ENCODE results near the gene MTA2.

MTA2 gene

GRCh38 chr11:62556875-62557631 lies 44.6 kb downstream of the MTA2 start:
- CTCF ChIA-PET = interaction anchor here (0.6 to 5.2 kb wide), 7 partner anchors 13 to 179 kb away, joined by 3 to 80 read pairs (median 4); no protein-coding TSS in a partner anchor

GRCh38 chr11:62556108-62556874 lies 45.4 kb downstream of the MTA2 start:
- ChIA-PET CTCF (interaction anchor here (0.6 to 5.2 kb wide), 9 partner anchors 10 to 232 kb away, joined by 3 to 80 read pairs (median 8); no protein-coding TSS in a partner anchor), POLR2A (interaction anchor here (0.7 to 5.7 kb wide), 9 partner anchors 10 to 132 kb away, joined by 3 to 53 read pairs (median 5); partner anchors contain the start of genes AHNAK, EEF1G and TUT1)
- no peaks in the 10 kb centered on the region for H3K9me3 ChIP-seq (ENCODE audit: control insufficient read depth, insufficient read depth, low read depth, low read length)
- peak overlapping the region; percentile 53; the same call in 1 of the 2 replicates for H3K27ac ChIP-seq (ENCODE audit: extremely low read depth, low read depth, low read length)
- no peak overlapping the region for H3K4me3 ChIP-seq (ENCODE audit: low read depth, low read length)
- peaks cover 6% of the 10 kb centered on the region; the same call in 1 of the 2 replicates for H3K4me1 ChIP-seq (ENCODE audit: control insufficient read depth, insufficient read depth, low read length)
- peaks cover 9 to 48% of the 10 kb centered on the region in 2 experiments; a peak in 2 of 3 replicates for H3K36me3 ChIP-seq (ENCODE audit: control insufficient read depth in 2 of 2, insufficient read depth in 1 of 2, low read length in 2 of 2)
- TF ChIP-seq, protein P1, sequence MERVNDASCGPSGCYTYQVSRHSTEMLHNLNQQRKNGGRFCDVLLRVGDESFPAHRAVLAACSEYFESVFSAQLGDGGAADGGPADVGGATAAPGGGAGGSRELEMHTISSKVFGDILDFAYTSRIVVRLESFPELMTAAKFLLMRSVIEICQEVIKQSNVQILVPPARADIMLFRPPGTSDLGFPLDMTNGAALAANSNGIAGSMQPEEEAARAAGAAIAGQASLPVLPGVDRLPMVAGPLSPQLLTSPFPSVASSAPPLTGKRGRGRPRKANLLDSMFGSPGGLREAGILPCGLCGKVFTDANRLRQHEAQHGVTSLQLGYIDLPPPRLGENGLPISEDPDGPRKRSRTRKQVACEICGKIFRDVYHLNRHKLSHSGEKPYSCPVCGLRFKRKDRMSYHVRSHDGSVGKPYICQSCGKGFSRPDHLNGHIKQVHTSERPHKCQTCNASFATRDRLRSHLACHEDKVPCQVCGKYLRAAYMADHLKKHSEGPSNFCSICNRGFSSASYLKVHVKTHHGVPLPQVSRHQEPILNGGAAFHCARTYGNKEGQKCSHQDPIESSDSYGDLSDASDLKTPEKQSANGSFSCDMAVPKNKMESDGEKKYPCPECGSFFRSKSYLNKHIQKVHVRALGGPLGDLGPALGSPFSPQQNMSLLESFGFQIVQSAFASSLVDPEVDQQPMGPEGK (tag by site-specific recombination; IDR thresholded peaks at IDR 0.05) = peak; percentile 93
- TF ChIP-seq ZSCAN30 (tag by site-specific recombination; IDR thresholded peaks at IDR 0.05) (0 out of 2 replicates have a peak, but pooled peaks have one; percentile 20), ZIC2 (tag by site-specific recombination; IDR thresholded peaks at IDR 0.05) (peak; percentile 55), ZNF514 (tag by site-specific recombination; IDR thresholded peaks at IDR 0.05) (no peak), ZNF133 (tag by site-specific recombination; IDR thresholded peaks at IDR 0.05) (no peak), GLI2 (tag by site-specific recombination; IDR thresholded peaks at IDR 0.05; ENCODE audit: borderline replicate concordance, low read depth) (no peak), KLF10 (tag by site-specific recombination; IDR thresholded peaks at IDR 0.05) (no peak), PRDM4 (tag by site-specific recombination; IDR thresholded peaks at IDR 0.05) (peak; percentile 59; the same call in 1 of the 2 replicates), ZFP41 (tag by site-specific recombination; IDR thresholded peaks at IDR 0.05; ENCODE audit: borderline replicate concordance) (no peak), ZNF311 (tag by site-specific recombination; IDR thresholded peaks at IDR 0.05; ENCODE audit: borderline replicate concordance) (no peak)

More at GRCh38 chr11:62556875-62557631, 44.6 kb downstream of the MTA2 start:
- POLR2A ChIA-PET = interaction anchor here (0.6 to 5.7 kb wide), 10 partner anchors 9 to 330 kb away, joined by 3 to 53 read pairs (median 6); partner anchors contain the start of genes AHNAK, EEF1G and TUT1
- 0 out of 2 replicates have a peak, but pooled peaks have one; percentile 13 for TF ChIP-seq FEZF1 (tag by site-specific recombination; IDR thresholded peaks at IDR 0.05)
- no peak for TF ChIP-seq ZNF391 (tag by site-specific recombination; IDR thresholded peaks at IDR 0.05; ENCODE audit: borderline replicate concordance, low read depth)
- TF ChIP-seq ZNF600 (tag by site-specific recombination; IDR thresholded peaks at IDR 0.05) = peak; percentile 20; the same call in 1 of the 2 replicates
- TF ChIP-seq, protein P2, sequence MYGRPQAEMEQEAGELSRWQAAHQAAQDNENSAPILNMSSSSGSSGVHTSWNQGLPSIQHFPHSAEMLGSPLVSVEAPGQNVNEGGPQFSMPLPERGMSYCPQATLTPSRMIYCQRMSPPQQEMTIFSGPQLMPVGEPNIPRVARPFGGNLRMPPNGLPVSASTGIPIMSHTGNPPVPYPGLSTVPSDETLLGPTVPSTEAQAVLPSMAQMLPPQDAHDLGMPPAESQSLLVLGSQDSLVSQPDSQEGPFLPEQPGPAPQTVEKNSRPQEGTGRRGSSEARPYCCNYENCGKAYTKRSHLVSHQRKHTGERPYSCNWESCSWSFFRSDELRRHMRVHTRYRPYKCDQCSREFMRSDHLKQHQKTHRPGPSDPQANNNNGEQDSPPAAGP (tag by site-specific recombination; IDR thresholded peaks at IDR 0.05) = no peak
- no peak for TF ChIP-seq ZNF169 (tag by site-specific recombination; IDR thresholded peaks at IDR 0.05)
- TF ChIP-seq IKZF3 (tag by site-specific recombination; IDR thresholded peaks at IDR 0.05) = 0 out of 2 replicates have a peak, but pooled peaks have one; percentile 7
- TF ChIP-seq, protein P1 (tag by site-specific recombination; IDR thresholded peaks at IDR 0.05) = no peak
- TF ChIP-seq ZBTB8A (tag by site-specific recombination; IDR thresholded peaks at IDR 0.05) = 0 out of 2 replicates have a peak, but pooled peaks have one; percentile 11
- TF ChIP-seq, protein P3, sequence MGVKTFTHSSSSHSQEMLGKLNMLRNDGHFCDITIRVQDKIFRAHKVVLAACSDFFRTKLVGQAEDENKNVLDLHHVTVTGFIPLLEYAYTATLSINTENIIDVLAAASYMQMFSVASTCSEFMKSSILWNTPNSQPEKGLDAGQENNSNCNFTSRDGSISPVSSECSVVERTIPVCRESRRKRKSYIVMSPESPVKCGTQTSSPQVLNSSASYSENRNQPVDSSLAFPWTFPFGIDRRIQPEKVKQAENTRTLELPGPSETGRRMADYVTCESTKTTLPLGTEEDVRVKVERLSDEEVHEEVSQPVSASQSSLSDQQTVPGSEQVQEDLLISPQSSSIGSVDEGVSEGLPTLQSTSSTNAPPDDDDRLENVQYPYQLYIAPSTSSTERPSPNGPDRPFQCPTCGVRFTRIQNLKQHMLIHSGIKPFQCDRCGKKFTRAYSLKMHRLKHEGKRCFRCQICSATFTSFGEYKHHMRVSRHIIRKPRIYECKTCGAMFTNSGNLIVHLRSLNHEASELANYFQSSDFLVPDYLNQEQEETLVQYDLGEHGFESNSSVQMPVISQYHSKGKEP (tag by site-specific recombination; IDR thresholded peaks at IDR 0.05) = 0 out of 2 replicates have a peak, but pooled peaks have one; percentile 53
- TF ChIP-seq ZNF366 (tag by site-specific recombination; conservative IDR thresholded peaks at IDR 0.05) = 0 out of 2 replicates have a peak, but pooled peaks have one; percentile 0
- TF ChIP-seq ZNF350 (tag by site-specific recombination; IDR thresholded peaks at IDR 0.05) = no peak
- TF ChIP-seq BCL11B (tag by site-specific recombination; IDR thresholded peaks at IDR 0.05; ENCODE audit: low read depth) = no peak
- no peak for TF ChIP-seq ZNF610 (tag by site-specific recombination; IDR thresholded peaks at IDR 0.05; ENCODE audit: borderline replicate concordance)
- H3K4me1 ChIP-seq (ENCODE audit: control insufficient read depth, insufficient read depth, low read length) = peaks cover 6% of the 10 kb centered on the region; the same call in 1 of the 2 replicates
- H3K4me3 ChIP-seq (ENCODE audit: low read depth, low read length) = no peak overlapping the region
- H3K9me3 ChIP-seq (ENCODE audit: control insufficient read depth, insufficient read depth, low read depth, low read length) = no peaks in the 10 kb centered on the region
- H3K27ac ChIP-seq (ENCODE audit: extremely low read depth, low read depth, low read length) = peak overlapping the region; percentile 53; the same call in 1 of the 2 replicates
- peaks cover 9 to 54% of the 10 kb centered on the region in 2 experiments; a peak in 2 of 3 replicates for H3K36me3 ChIP-seq (ENCODE audit: control insufficient read depth in 2 of 2, insufficient read depth in 1 of 2, low read length in 2 of 2)

Measured in HEK293 (cell line).